CD4-positive, alpha-beta T cell treated with Interleukin-4 for 1 hour (primary cell): ENCODE data around the gene DNAJC10.
"Not testable (repeated sequence)": the region's sequence is repeated elsewhere in the genome, so short reads cannot be mapped to it uniquely, and the experiment has no call there.

ENCODE experiments used
- DNase-seq, 2 donors: peaks; one replicate each; pipeline ENCODE4 v3.0.0-alpha.2; 2020 to 2022

The DNAJC10 gene

DNA sequence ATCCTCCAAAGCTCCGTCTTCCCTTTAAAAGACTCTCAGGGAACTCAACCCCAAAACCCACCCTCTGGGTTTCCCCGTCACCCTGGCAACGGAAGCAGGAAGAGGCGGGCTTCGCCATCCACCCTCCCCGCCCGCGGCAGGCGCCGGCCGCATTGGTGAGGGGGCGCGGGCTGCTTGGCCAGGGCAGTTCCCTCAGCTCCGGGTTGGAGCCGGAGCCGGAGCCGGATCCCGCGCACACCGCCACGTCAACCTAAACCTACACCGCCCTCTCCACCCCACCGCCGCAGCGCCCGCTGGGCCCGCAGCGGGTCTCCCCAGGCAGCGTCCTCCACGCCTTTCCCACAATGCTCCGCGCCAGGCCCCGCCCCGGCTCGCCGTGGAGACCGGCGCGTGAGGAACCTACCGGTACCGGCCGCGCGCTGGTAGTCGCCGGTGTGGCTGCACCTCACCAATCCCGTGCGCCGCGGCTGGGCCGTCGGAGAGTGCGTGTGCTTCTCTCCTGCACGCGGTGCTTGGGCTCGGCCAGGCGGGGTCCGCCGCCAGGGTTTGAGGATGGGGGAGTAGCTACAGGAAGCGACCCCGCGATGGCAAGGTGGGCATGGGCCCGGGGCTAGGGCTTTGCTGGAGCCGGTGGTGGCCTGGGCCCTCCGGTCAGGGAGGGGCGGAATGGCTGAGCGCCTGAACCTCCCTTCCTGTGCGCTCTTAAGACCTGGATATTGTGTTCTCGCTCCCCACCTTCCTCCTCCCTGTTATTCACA, at the start of gene DNAJC10:
Gene DNAJC10, plus strand, starts transcription at position 366 of the 758 bp plus-strand sequence. CDS start 1,830 bp downstream, outside the sequence.
- DNase-seq: peak; percentile 89

- DNase-seq: peak in 1 of 2 donors; percentile 52
Measured at GRCh38 chr2:182666674-182667314, 49.3 kb upstream of the DNAJC10 start.

- no peak for DNase-seq
Measured at GRCh38 chr2:182667315-182667695, 48.8 kb upstream of the DNAJC10 start.

GRCh38 chr2:182668671-182669070, 47.4 kb upstream of the DNAJC10 start:
- no peak for DNase-seq

DNA sequence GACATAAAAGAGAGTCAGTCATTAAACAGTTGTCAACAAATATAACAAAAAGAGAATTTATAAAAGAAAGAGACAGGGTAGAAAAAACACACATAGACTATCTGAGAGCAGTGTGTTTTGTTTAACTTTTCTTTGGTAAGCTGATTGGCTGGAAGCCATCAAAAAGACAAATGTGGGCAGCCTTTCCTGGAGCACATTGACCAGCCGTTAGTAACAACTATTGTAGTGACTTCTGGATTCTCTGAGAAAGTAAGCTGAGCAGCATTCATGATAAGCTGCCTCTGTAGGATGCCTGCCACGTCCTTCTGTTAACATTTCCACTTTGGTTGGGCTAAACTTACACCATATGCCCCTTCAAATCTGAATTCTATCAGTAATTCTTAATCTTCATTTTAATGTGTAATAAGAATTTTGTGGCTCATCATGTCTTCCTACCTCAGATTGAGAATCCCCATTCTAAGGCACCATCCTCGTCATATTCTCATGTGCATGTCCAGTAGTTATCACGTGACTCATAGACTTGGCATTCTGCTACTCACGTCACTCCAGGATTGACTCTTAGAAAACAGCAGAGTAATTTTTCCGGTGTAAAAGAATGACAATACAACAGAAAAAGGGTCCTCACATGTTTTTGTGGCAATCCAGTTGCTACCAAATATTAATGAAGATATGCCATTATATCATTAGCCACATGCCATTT, 43.4 kb upstream of the DNAJC10 start:
- DNase-seq: no peak

- DNase-seq: no peak
Measured at GRCh38 chr2:182680837-182681236, 35.2 kb upstream of the DNAJC10 start.

DNA sequence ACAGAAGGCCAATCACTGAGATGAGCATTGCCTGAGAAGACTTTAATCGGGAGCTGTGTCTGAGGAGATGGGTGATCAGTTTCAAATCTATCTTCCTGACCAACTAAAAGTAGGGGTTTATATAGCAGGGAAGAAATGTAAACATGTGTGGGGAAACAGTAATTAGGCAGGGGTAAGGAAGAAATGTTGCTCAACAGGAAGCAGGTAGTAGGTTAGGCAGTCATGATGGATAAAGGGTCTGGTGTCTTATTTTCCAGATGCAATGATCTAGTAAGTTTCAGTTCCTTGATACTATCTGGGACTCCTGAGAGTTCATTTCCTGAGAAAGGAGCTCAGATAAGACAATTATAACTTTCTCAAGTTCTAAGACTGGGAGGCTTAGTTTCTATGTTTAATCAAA, 33.8 kb upstream of the DNAJC10 start:
- no peak for DNase-seq

DNA sequence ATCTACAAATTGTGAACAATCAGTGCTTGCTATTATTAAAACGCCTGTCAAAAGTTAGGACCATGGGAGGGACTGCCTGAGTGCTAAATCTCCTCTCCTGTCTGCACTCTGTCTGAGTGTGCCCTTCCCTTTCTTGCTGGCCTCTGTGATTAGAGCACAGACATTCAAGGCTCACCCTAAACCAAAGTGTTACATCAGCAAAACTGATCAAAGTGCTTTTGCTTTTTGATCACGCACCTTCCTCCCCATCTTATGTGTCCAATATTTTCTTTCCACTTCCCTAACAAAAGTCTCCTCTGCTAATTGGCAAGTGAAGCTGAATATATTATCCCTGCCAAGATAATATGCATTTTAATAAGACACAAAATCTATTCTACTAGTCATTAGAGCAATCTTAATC, 30.5 kb upstream of the DNAJC10 start:
- DNase-seq: no peak

DNA sequence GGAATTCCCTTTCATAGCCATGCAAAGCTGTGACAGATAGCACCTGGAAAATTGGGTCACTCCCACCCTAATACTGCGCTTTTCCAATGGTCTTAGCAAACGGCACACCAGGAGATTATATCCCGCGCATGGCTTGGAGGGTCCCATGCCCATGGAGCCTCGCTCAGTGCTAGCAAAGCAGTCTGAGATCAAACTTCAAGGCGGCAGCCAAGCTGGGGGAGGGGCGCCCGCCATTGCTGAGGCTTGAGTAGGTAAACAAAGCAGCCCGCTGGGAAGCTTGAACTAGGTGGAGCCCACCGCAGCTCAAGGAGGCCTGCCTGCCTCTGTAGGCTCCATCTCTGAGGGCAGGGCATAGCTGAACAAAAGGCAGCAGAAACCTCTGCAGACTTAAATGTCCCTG, 29.3 kb upstream of the DNAJC10 start:
- DNase-seq: not testable (repeated sequence)

DNA sequence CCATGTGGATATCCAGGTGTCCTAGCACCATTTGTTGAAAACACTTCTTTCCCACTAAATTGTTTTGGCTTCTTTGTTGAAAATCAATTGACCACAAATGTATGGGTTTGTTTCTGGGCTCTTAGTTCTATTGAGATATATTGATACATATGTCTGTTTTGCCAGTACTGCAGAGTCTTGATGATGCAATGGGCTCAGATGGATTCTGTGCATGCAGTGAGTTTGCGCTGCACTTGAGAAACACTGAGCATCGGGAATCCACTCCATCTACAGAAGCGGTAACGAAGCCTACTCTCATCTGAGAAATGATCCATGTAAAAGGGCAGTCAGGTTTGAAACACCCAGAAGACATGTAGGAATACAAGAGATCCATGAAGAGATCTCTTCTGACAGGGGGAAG, 21.9 kb upstream of the DNAJC10 start:
- no peak for DNase-seq

GRCh38 chr2:182695776-182696175, 20.3 kb upstream of the DNAJC10 start:
- no peak for DNase-seq

- DNase-seq: no peak
Measured at GRCh38 chr2:182698671-182699070, 17.4 kb upstream of the DNAJC10 start.

DNA sequence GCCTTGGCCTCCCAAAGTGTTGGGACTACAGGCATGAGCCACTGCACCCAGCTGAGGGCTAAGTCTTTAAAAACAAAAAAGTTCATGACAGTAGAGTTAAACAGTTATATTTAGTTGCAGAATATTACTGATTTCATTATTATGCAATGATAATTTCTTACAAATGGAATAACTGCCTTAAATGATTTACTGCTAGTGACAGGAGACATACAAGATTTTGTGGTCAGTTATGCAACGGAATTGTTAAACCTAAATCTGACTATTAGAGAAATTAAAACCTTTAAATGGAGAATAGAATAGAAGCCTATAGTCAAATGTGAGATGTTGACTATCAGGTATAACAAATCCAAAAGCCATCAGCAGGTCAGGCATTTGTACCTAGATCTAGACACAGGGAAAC, 10.3 kb upstream of the DNAJC10 start:
- no peak for DNase-seq

- no peak for DNase-seq
Measured at GRCh38 chr2:182706751-182707150, 9.3 kb upstream of the DNAJC10 start.

DNA sequence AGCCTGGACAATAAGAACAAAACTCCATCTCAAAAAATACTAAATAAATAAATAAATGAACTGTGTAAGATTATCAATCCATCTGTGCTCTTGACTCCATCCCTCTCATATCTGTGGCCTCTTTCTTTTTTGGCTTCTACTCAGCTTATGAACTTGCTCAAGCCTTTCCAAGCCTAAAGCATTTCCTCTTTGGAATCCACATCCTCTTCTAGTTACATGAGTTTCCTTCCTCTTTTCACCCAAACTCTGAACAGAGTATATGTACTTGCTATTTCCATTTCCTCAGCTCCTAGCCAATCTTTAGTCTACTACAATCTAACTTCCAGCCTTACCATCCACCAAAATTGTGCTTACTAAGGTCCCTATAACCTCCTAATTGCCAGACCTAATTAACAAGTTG, 2.5 kb upstream of the DNAJC10 start:
- no peak for DNase-seq

DNA sequence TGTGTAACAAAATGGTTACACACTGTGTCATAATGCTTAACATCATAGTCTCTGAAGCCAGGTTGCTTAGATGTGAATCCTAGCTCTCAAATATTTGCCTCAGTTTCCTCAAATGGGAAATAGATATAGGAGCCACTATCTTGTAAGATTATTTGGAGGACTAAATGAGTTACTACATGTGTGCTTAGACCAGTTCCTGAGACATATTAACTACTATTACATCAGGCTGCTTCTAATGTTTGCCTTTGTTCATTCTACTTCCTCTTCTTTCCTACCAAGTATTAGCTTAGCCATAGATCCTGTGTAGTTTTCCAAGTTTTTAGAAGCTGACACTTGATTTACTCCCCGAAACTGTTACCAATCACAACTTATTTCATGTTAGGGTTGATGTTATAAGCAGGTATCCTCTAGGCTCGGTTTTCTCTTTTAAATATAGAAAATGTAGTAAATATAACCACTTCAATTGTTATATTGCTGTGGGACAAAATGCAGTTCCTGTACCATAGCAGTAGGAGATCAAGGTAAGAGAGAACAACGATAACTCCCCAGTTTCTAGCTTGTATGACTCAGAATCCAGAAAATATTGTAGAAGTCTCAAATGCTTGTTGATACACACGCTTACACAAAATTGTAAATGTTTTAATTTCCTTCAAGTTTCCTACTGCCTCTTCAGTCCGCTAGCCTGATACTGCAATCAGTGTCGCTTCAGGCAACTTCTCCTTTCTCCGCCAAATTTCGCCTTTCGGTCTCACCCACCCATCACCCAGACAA, 751 bp upstream of the DNAJC10 start:
- DNase-seq: no peak

- DNase-seq: no peak
Measured at GRCh38 chr2:182716650-182716979, 558 bp downstream of the DNAJC10 start.

DNA sequence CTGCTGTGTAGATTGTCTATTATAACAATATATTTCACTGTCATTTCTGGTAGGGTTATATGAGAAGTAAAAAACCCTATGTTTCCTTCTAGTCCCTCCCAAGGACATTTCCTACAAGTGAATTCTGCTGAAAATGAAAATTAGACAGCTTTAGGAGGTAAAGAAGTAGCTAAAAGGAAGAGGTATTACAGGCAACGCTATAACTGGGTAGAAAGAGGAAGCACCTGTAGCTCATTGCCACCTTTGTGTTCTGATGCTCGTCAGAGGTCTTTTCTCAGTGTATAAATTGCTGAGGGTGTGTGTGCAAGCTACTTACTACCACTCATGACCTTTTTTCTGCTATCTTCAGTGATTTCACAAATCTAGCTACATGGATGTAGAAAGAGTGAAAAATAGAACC, 1.4 kb downstream of the DNAJC10 start:
- peak; percentile 2 to 44 for DNase-seq

DNA sequence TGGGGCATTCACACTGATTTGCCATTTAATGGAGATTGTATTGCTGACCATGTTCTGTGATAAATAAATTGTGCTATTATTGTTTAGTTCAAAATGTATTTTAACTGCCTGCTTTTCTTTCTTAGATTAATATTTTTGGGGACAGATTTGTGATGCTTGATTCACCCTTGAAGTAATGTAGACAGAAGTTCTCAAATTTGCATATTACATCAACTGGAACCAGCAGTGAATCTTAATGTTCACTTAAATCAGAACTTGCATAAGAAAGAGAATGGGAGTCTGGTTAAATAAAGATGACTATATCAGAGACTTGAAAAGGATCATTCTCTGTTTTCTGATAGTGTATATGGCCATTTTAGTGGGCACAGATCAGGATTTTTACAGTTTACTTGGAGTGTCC, 1.8 kb downstream of the DNAJC10 start:
- no peak for DNase-seq

DNA sequence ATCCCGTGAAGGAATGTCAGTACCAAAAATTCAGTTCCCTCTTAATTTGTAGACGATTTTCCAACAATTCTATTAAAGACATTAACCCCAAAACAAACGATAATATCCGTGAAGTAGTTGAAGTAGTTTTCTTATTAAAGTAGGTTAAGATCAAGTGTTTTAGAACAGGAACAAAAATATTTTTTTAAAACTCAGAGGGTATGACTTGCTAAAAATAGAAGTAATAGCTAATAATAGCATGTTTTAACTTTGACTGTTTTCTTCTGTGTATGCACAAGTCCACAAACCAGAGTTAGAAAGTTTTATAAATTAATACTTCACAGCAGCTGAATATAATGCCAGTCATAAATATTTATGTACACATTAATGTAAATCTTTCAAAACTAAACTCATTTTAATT, 2.4 kb downstream of the DNAJC10 start:
- no peak for DNase-seq

- not testable (repeated sequence) for DNase-seq
Measured at GRCh38 chr2:182719116-182719515, 3.1 kb downstream of the DNAJC10 start.

GRCh38 chr2:182724656-182725055, 8.6 kb downstream of the DNAJC10 start:
- no peak for DNase-seq

- DNase-seq: no peak
Measured at GRCh38 chr2:182726473-182726872, 10.4 kb downstream of the DNAJC10 start.
